GM23248 (cell line): Measurements from ENCODE around the gene LYRM9.

Experiments used
- EZH2 ChIP-seq: fragments of 200-600 bp; sonication (generic); IDR thresholded peaks from 2 replicates; pipeline ENCODE4 v1.6.1; 2018; ENCODE audit warnings: antibody characterized with exemption, mild to moderate bottlenecking; ENCODE audit not compliant: insufficient read depth, poor library complexity, severe bottlenecking
- EZH2phosphoT487 ChIP-seq: fragments of 200-600 bp; sonication (generic); IDR thresholded peaks from 2 replicates; pipeline ENCODE4 v1.6.1; 2018; ENCODE audit warnings: antibody characterized with exemption, moderate library complexity, mild to moderate bottlenecking, low read depth; ENCODE audit not compliant: insufficient read depth

DNA sequence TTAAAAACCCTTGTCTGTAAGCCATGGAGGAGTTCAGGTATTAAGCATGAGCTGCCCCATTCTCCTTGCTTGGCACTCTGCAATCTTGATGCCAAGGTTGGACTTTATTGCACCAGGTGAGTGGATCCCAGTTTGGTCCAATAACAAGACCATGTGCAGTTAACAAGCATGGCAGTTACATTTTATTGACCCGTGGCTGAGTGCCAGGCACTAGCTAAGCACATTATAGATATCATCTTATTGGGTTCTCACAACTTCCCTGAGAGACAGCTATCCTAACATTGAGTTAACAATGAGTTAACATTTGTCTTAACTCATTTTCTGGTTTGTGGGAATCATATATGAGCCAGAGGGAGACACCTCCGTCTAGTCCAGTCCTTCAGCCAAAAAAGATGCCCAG lies 21.8 kb downstream of the LYRM9 start:
- TF ChIP-seq EZH2: no peak
- TF ChIP-seq EZH2phosphoT487: no peak
